Fibroblast of peridontal ligament (primary cell): ENCODE results near the gene ZNF592.
"Not testable (repeated sequence)": the region's sequence is repeated elsewhere in the genome, so short reads cannot be mapped to it uniquely, and the experiment has no call there.

Source experiments
- DNase-seq: peaks from one replicate; pipeline ENCODE4 v3.0.0-alpha.2; 2010; ENCODE audit errors: extremely low read depth

ZNF592 gene

GRCh38 chr15:84748274-84749110 lies at the start of gene ZNF592:
ZNF592 (plus strand) TSS chr15:84748592; CDS start chr15:84782676, 34,084 bp downstream.
- peak; percentile 66 for DNase-seq

GRCh38 chr15:84699538-84700191 lies 48.7 kb upstream of the ZNF592 start:
- no peak for DNase-seq

GRCh38 chr15:84702961-84703482 lies 45.4 kb upstream of the ZNF592 start:
- DNase-seq, result peak; percentile 35

GRCh38 chr15:84703808-84704207 lies 44.6 kb upstream of the ZNF592 start:
- DNase-seq, result no peak

- no peak for DNase-seq
Observed at GRCh38 chr15:84714372-84714771, 34.0 kb upstream of the ZNF592 start.

- DNase-seq, result no peak
Observed at GRCh38 chr15:84714821-84715220, 33.6 kb upstream of the ZNF592 start.

GRCh38 chr15:84715441-84716035 lies 32.9 kb upstream of the ZNF592 start:
- DNase-seq, result peak; percentile 26

GRCh38 chr15:84716036-84716732 lies 32.2 kb upstream of the ZNF592 start, which contains the start of gene SEC11A:
SEC11A (minus strand) TSS chr15:84716139; CDS start chr15:84716075, 64 bp downstream.
- peak; percentile 91 for DNase-seq

GRCh38 chr15:84721371-84721770 lies 27.0 kb upstream of the ZNF592 start:
- no peak for DNase-seq

- DNase-seq, result no peak
Observed at GRCh38 chr15:84722628-84723027, 25.8 kb upstream of the ZNF592 start.

GRCh38 chr15:84725001-84725491 lies 23.3 kb upstream of the ZNF592 start:
- DNase-seq, result no peak

- no peak for DNase-seq
Observed at GRCh38 chr15:84727429-84727828, 21.0 kb upstream of the ZNF592 start.

- peak; percentile 97 for DNase-seq
Observed at GRCh38 chr15:84731774-84732173, 16.6 kb upstream of the ZNF592 start.

GRCh38 chr15:84734794-84735479 lies 13.5 kb upstream of the ZNF592 start:
- no peak for DNase-seq

GRCh38 chr15:84735480-84736061 lies 12.8 kb upstream of the ZNF592 start:
- not testable (repeated sequence) for DNase-seq

GRCh38 chr15:84736375-84736774 lies 12.0 kb upstream of the ZNF592 start:
- no peak for DNase-seq

- DNase-seq, result no peak
Observed at GRCh38 chr15:84737005-84737404, 11.4 kb upstream of the ZNF592 start.

- no peak for DNase-seq
Observed at GRCh38 chr15:84740691-84741090, 7.7 kb upstream of the ZNF592 start.

GRCh38 chr15:84741121-84741520 lies 7.3 kb upstream of the ZNF592 start:
- no peak for DNase-seq

GRCh38 chr15:84747416-84748273 lies 747 bp upstream of the ZNF592 start:
- peak; percentile 49 for DNase-seq
